Activated CD4-positive, alpha-beta memory T cell treated with anti-CD3 and anti-CD28 coated beads for 36 hours (primary cell): ENCODE data around the gene ESF1. TPM values are rescaled to one million over a fixed set of nuclear protein-coding genes. Genes with fewer than 3 reads are reported as not detected.

Experiments used
- CTCF ChIA-PET: fragments of 350-600 bp; sonication (Branson Sonifier 250); formaldehyde crosslinking; loops from one replicate; lab custom pipeline; 2021; ENCODE audit warnings: antibody characterized with exemption, inconsistent platforms; lab: Charles Lee
- POLR2A ChIA-PET: fragments of 350-600 bp; sonication (Branson Sonifier 250); formaldehyde crosslinking; loops from one replicate; lab custom pipeline; 2021; ENCODE audit warnings: antibody characterized with exemption; lab: Charles Lee
- DNase-seq: peaks from one replicate; pipeline ENCODE4 v3.0.0-alpha.2; 2020
- H3K27ac Mint-ChIP-seq: one replicate; pipeline ENCODE4 v1.8.0; 2021; ENCODE audit warnings: mixed read lengths
- H3K27me3 Mint-ChIP-seq: one replicate; pipeline ENCODE4 v1.8.0; 2021; ENCODE audit warnings: mixed read lengths
- H3K36me3 Mint-ChIP-seq: one replicate; pipeline ENCODE4 v1.8.0; 2021; ENCODE audit warnings: mixed read lengths
- H3K4me1 Mint-ChIP-seq: one replicate; pipeline ENCODE4 v1.8.0; 2021; ENCODE audit warnings: low read depth, mixed read lengths
- H3K4me3 Mint-ChIP-seq: one replicate; pipeline ENCODE4 v1.8.0; 2021; ENCODE audit warnings: mild to moderate bottlenecking, mixed read lengths
- H3K9me3 Mint-ChIP-seq: one replicate; pipeline ENCODE4 v1.8.0; 2021; ENCODE audit warnings: mixed read lengths
- intact Hi-C: fragments of 100-400 bp; cut with micrococcal nuclease; formaldehyde crosslinking; loops from one replicate; pipeline ENCODE4 v1.15.1; 2023
- total RNA-seq, 2 experiments: library from RNA; stranded (reverse); gene quantifications; one replicate each; pipeline ENCODE4 v1.2.3, GENCODE V29; 2021

Gene ESF1
- total RNA-seq, 2 experiments from 2014 or later = 17.3 to 17.9 TPM

DNA sequence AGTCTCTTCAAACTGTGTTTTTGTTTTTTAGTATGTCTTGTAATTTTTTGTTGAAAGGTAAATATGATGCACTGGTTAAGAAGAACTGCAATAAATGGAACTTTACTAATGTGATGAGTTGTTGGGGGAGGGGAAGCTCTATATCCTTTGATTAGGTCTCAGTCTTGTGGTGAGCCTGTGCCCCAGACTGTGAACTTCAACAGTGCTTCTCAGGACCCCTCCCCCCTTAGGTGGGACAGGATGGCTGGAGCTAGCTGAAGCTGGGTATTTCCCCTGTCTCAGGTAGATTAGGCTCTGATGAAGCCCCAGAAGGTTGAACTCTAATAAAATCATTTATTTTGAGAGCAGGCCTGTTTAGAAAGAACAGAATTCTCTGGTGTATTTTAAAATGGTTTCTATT is 114.6 kb downstream of the ESF1 start:
- DNase-seq = no peak

GRCh38 chr20:13665709-13666395 is 118.9 kb downstream of the ESF1 start:
- intact Hi-C loops = no loop called here
- Mint-ChIP-seq H3K9me3 (no peaks in the 10 kb centered on the region), H3K4me1 (no peaks in the 10 kb centered on the region), H3K27me3 (peaks cover 17% of the 10 kb centered on the region), H3K36me3 (no peaks in the 10 kb centered on the region), H3K27ac (no peak overlapping the region), H3K4me3 (no peak overlapping the region)
- POLR2A ChIA-PET = no interaction called here
- CTCF ChIA-PET = no interaction called here
- DNase-seq = no peak

More for the DNA sequence above, 114.6 kb downstream of the ESF1 start:
- H3K27me3 Mint-ChIP-seq = peaks cover 27% of the 10 kb centered on the region
- no peaks in the 10 kb centered on the region for H3K9me3 Mint-ChIP-seq
- no peak overlapping the region for H3K4me3 Mint-ChIP-seq
- H3K36me3 Mint-ChIP-seq = no peaks in the 10 kb centered on the region
- no peaks in the 10 kb centered on the region for H3K4me1 Mint-ChIP-seq
- intact Hi-C loops = no loop called here
- ChIA-PET CTCF (no interaction called here), POLR2A (no interaction called here)
- H3K27ac Mint-ChIP-seq = no peak overlapping the region

Other genes with a start within 250 kb of the ESF1 start
- 1 to 10 TPM; 8.2 to 8.9 TPM for gene TASP1, start 146.0 kb downstream of the ESF1 start, total RNA-seq
- 10 to 100 TPM; 23.8 to 28.3 TPM for gene NDUFAF5, start 109 bp upstream of the ESF1 start, total RNA-seq
- gene SEL1L2, start 205.7 kb upstream of the ESF1 start, total RNA-seq = not detected
- not detected for gene MACROD2, start 210.6 kb upstream of the ESF1 start, total RNA-seq